WI38 (cell line): ENCODE measurements around the gene TIMP4.

Experiments
- H3K4me3 ChIP-seq: 2 replicates; pipeline ENCODE4 v1.5.1; 2011; ENCODE audit warnings: low read depth, mild to moderate bottlenecking, control low read depth, low read length
- TF ChIP-seq, protein P1 (sequence below): IDR thresholded peaks from 2 replicates; pipeline ENCODE4 v1.5.1; 2012; ENCODE audit warnings: low read depth, mild to moderate bottlenecking, control low read depth, low read length

The TIMP4 gene

DNA sequence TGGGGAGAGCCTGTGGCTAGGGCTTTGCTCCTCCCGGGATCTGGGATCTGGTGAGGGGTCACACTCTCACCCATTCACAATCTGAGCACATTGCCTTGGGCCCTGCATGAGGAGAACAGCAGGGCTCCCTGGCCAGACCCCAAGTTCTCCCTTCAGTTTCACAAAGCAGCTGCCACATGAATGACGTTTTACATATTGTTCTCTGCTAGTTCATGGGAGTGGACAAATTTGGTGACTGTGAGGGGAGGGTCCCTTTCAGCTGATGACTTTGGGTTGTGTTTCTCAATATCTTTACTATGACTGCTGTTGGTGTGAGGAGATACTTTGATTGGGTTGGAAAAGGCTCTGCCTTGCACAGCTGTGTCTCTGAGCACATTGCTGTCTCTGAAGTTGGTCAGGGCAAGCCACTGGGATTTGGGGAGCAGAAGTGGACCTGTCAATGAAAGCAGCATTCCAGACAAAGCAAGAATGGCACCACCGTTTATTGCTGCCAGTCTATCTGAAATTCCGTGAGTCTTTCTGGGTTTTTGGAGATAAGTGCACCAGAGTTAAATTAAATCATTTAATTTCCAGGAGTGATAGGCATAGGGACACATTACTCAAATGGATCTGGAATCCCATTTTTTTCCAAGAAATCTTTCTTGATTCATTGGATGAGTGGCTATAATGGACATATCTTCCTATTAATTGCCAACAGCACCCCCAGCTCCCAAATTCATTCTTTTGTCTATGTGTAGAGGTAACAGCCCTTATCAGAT, 10.3 kb downstream of the TIMP4 start:
- H3K4me3 ChIP-seq: no peak overlapping the region
- TF ChIP-seq, protein P1, sequence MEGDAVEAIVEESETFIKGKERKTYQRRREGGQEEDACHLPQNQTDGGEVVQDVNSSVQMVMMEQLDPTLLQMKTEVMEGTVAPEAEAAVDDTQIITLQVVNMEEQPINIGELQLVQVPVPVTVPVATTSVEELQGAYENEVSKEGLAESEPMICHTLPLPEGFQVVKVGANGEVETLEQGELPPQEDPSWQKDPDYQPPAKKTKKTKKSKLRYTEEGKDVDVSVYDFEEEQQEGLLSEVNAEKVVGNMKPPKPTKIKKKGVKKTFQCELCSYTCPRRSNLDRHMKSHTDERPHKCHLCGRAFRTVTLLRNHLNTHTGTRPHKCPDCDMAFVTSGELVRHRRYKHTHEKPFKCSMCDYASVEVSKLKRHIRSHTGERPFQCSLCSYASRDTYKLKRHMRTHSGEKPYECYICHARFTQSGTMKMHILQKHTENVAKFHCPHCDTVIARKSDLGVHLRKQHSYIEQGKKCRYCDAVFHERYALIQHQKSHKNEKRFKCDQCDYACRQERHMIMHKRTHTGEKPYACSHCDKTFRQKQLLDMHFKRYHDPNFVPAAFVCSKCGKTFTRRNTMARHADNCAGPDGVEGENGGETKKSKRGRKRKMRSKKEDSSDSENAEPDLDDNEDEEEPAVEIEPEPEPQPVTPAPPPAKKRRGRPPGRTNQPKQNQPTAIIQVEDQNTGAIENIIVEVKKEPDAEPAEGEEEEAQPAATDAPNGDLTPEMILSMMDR: no peak

DNA sequence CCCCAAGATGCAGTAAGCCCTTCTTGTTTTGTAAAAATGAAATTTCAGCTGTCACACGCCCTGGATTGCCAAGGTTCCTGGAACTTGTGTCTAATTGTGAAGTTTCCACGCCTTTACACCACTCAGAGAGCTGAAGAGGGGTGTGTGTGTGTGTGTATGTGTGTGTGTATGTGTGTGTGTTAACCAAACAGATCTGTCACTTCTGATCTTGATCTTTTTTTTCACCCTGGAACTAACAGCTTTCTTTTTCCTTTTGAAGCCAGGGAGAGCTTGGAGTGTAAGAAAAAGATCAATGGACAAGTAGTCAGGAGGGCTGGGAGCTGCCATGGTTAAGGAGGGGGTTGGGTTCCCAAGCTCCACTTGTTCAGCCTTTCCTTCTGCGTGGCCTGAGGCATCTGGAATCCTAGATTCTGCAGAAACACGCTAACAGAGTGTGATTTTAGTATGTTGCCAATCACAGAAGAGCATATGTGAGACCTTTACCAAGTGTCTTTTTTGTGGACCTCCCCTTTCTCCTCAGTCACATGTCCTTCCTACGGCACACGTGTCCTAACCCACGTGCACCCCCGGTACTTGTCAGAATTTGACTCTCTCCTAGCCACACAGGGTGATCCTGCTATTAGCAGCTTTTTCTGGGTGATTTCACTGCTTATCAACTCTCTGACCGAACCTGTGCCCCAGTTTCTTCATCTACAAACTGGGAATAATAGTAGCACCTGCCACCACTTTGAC, 11.5 kb downstream of the TIMP4 start:
- TF ChIP-seq, protein P1: no peak
- H3K4me3 ChIP-seq: no peak overlapping the region

DNA sequence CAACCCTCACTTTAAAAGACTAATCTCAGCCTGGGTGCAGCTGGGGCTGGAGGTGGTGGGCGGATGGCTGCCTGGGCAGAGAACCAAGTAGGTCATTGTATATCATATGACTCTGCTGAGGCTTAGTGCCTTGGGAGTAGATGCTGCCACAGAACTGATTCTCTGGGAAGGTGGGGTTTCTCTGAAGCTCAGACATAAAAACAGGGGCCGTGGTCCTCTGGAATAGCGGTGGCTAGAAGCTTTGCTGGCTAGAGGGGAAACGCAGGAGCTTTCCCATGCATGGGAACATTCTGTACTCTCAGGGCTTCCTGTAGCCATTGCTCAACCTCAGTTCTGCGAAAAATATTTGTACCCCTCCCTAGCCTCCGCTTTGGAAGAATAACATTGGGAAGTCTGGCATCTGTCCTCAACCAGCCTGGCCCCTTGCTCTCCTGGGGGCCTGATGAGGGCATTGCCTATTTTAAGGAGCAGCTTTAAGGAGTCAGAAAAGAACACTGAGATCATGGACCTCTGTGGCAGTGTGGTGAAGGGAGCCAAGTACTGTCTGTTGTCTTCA, 14.7 kb downstream of the TIMP4 start:
- H3K4me3 ChIP-seq: no peak overlapping the region
- TF ChIP-seq, protein P1: no peak

DNA sequence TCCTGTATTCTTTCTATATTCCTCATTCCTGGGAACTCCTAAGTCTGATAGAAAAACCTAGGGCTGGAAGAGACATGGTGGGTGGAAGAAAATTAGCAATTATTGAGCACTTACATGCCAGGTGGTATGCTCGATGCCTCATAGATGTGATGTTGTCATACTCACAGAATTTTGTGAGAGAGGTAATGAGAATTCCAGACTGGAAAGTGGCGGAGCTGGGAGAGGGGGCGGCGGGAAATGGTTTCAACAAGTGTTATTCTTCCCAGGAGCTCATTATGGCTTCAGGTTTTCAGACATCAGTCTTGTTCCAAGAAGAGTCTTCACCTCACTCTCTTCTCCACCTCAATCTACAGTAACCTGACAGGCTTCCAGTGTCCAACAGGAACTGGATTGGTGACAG, 16.2 kb downstream of the TIMP4 start:
- TF ChIP-seq, protein P1: no peak

DNA sequence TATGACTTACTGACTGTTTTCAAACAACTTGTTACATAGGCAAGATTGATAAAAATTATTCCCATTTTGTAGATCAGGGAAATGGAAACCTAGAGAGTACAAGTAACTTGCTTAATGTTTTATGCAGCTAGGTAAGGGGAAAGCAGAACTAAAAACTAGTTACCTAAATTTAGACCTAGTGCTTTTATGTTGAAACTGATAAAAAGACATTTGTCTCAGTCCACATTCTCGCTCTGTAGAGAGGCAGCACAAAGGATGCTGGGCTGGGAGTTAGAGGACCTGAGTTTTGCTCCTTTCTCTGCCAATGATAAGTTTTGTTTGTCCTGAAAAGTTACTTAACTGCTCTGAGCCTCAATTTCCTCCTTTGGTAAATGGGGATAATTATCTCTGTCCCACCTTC, 17.4 kb downstream of the TIMP4 start:
- TF ChIP-seq, protein P1: no peak
- no peak overlapping the region for H3K4me3 ChIP-seq

More for the DNA sequence above, 16.2 kb downstream of the TIMP4 start:
- H3K4me3 ChIP-seq: no peak overlapping the region

DNA sequence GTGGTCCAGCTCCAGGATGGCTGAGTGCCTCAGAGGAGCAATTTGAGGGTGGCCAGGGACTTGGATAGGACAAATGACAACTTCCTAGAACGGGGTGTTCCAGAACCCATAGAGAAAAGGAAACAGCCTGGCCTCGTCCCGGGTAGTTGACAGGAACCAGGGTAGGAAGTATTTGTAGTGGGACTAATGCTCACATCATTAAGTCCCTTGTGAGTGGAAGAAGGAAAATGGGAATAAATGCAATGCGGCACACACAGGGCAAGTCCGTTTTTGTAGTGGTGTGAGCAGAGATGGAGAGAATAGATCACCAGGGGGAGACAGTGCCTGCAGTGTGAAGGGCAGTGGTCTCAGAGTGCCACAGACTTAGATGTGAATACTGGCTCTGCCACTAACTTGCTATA, 19.6 kb downstream of the TIMP4 start:
- no peak overlapping the region for H3K4me3 ChIP-seq
- TF ChIP-seq, protein P1: peak; percentile 48

DNA sequence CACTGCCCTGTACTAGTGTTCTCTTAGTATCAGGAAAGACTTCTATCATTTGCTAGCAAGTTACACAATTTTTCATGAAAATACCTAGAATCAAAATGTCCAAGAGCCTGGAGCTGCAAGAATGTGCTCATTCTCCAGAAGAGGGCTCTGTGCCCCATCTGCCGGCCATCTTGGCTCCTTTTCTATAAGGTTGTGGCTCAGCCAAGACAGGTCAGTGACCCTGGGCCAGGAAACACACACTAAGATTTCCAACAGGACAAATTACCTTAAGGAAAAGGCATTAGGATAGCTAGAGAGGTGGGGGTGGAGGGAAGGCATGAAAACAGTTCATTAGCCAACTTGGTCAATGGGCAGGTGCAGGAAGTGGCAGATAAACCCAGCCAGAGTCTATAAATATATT, 20.7 kb downstream of the TIMP4 start:
- TF ChIP-seq, protein P1: peak; percentile 54
- H3K4me3 ChIP-seq: no peak overlapping the region
